Measurements from ENCODE around the gene DUSP5. TPM values are rescaled to one million over a fixed set of nuclear protein-coding genes. Genes with fewer than 3 reads are reported as not detected.

DUSP5 gene
- total and polyA plus RNA-seq, 10 of the 15 experiments (the other 5 are each of a cell fraction or from before 2014, with no cell fraction given) = 2.1 to 95.9 (median 23.4) TPM

DNA sequence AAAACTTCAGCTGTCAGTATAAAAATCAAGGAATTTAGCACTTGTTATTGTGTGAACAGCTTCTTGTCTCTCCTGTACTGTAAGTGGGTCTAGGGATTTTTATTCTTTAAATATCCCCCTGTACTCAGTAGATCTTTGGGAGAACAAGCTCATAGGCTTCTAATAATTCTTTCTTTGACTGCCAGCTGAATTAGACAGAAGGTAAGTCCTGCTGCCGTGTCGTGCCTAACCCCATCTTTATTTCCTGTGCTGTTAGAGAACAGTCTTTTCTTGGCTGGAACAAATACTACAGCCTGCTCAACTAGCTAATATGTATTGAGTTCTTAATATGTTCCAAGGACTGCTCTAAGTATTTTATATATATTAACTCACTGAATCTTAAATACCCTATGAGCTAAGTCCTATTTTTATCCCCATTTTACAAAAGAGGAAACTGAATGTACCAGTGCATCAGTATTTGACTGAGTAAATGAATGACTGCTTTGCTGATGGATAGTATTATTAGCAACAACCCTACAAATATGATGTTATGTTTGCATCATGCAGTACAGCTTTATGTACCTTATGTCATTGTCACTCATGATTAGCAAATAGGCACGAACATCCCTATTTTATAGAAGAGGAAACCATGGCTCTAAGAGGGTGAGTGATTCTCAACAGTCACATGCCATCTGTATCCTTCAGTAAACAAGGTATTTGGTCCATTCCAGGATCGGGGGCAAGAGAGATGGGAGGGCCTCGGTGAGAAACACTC, 5.5 kb upstream of the DUSP5 start (continued):
- no peak for TF ChIP-seq YBX1 (IDR thresholded peaks at IDR 0.05)
- TF ChIP-seq NR2F1 (conservative IDR thresholded peaks at IDR 0.05) = no peak
- no peak for TF ChIP-seq BCL11A (IDR thresholded peaks at IDR 0.05; ENCODE audit: low read depth, low read length)
- TF ChIP-seq EZH2 (IDR thresholded peaks at IDR 0.05; ENCODE audit: borderline replicate concordance, control insufficient read depth, low read depth, low read length) = no peak
- TF ChIP-seq EGR1 (IDR thresholded peaks at IDR 0.05; ENCODE audit: borderline replicate concordance in 1 of 2, low read depth in 2 of 2, low read length in 2 of 2) = no peak
- TF ChIP-seq ZNF24 (IDR thresholded peaks at IDR 0.05) = peak; percentile 82
- TF ChIP-seq PML (IDR thresholded peaks at IDR 0.05; ENCODE audit: low read length) = 0 out of 2 replicates have a peak, but pooled peaks have one; percentile 27
- no peak for TF ChIP-seq NRF1 (conservative IDR thresholded peaks at IDR 0.05; ENCODE audit: low read depth, low read length)
- peak; percentile 87 for TF ChIP-seq MEF2A (IDR thresholded peaks at IDR 0.05; ENCODE audit: insufficient read depth, low read depth, low read length)
- TF ChIP-seq, protein P1, sequence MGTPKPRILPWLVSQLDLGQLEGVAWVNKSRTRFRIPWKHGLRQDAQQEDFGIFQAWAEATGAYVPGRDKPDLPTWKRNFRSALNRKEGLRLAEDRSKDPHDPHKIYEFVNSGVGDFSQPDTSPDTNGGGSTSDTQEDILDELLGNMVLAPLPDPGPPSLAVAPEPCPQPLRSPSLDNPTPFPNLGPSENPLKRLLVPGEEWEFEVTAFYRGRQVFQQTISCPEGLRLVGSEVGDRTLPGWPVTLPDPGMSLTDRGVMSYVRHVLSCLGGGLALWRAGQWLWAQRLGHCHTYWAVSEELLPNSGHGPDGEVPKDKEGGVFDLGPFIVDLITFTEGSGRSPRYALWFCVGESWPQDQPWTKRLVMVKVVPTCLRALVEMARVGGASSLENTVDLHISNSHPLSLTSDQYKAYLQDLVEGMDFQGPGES (IDR thresholded peaks at IDR 0.05) = no peak
- TF ChIP-seq, protein P2, sequence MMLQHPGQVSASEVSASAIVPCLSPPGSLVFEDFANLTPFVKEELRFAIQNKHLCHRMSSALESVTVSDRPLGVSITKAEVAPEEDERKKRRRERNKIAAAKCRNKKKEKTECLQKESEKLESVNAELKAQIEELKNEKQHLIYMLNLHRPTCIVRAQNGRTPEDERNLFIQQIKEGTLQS (IDR thresholded peaks at IDR 0.05; ENCODE audit: borderline replicate concordance, extremely low read depth, low read depth, low read length) = no peak
- TF ChIP-seq SMC3 (IDR thresholded peaks at IDR 0.05; ENCODE audit: borderline replicate concordance, low read length) = no peak
- TF ChIP-seq RELA (IDR thresholded peaks at IDR 0.05; ENCODE audit: borderline replicate concordance, partially characterized antibody) = no peak
- TF ChIP-seq, protein P3, sequence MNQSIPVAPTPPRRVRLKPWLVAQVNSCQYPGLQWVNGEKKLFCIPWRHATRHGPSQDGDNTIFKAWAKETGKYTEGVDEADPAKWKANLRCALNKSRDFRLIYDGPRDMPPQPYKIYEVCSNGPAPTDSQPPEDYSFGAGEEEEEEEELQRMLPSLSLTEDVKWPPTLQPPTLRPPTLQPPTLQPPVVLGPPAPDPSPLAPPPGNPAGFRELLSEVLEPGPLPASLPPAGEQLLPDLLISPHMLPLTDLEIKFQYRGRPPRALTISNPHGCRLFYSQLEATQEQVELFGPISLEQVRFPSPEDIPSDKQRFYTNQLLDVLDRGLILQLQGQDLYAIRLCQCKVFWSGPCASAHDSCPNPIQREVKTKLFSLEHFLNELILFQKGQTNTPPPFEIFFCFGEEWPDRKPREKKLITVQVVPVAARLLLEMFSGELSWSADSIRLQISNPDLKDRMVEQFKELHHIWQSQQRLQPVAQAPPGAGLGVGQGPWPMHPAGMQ (IDR thresholded peaks at IDR 0.05; ENCODE audit: borderline replicate concordance) = no peak
- no peak for TF ChIP-seq RUNX3 (IDR thresholded peaks at IDR 0.05; ENCODE audit: low read length)
- no peak for TF ChIP-seq CBX3 (IDR thresholded peaks at IDR 0.05; ENCODE audit: borderline replicate concordance, low read depth)
- peak; percentile 89 for TF ChIP-seq CREM (IDR thresholded peaks at IDR 0.05; ENCODE audit: low read depth)
- TF ChIP-seq NFIC (IDR thresholded peaks at IDR 0.05; ENCODE audit: low read depth, low read length) = peak; percentile 43; the same call in 1 of the 2 replicates
- peak; percentile 73 for TF ChIP-seq ATF7 (IDR thresholded peaks at IDR 0.05; ENCODE audit: low read depth)
- TF ChIP-seq, protein P4, sequence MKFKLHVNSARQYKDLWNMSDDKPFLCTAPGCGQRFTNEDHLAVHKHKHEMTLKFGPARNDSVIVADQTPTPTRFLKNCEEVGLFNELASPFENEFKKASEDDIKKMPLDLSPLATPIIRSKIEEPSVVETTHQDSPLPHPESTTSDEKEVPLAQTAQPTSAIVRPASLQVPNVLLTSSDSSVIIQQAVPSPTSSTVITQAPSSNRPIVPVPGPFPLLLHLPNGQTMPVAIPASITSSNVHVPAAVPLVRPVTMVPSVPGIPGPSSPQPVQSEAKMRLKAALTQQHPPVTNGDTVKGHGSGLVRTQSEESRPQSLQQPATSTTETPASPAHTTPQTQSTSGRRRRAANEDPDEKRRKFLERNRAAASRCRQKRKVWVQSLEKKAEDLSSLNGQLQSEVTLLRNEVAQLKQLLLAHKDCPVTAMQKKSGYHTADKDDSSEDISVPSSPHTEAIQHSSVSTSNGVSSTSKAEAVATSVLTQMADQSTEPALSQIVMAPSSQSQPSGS (IDR thresholded peaks at IDR 0.05; ENCODE audit: low read length) = peak; percentile 73
- TF ChIP-seq, protein P5, sequence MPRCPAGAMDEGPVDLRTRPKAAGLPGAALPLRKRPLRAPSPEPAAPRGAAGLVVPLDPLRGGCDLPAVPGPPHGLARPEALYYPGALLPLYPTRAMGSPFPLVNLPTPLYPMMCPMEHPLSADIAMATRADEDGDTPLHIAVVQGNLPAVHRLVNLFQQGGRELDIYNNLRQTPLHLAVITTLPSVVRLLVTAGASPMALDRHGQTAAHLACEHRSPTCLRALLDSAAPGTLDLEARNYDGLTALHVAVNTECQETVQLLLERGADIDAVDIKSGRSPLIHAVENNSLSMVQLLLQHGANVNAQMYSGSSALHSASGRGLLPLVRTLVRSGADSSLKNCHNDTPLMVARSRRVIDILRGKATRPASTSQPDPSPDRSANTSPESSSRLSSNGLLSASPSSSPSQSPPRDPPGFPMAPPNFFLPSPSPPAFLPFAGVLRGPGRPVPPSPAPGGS (IDR thresholded peaks at IDR 0.05; ENCODE audit: borderline replicate concordance, insufficient read depth, low read depth, low read length, poor library complexity, severe bottlenecking) = peak; percentile 59
- TF ChIP-seq SMAD1 (IDR thresholded peaks at IDR 0.05; ENCODE audit: low read depth, partially characterized antibody) = no peak
- TF ChIP-seq YY1 (IDR thresholded peaks at IDR 0.05; ENCODE audit: low read depth, low read length) = no peak
- TF ChIP-seq NFYB (IDR thresholded peaks at IDR 0.05; ENCODE audit: insufficient read depth, low read depth, low read length) = no peak
